ENCODE data around the gene HES2.
A peak's percentile ranks its signal among the peaks of the same experiment; 100 is the strongest.
"Not testable (repeated sequence)": the region's sequence is repeated elsewhere in the genome, so short reads cannot be mapped to it uniquely, and the experiment has no call there.

HES2 gene

GRCh38 chr1:6435129-6435528, 15.4 kb upstream of the HES2 start:
- DNase-seq (ENCODE audit: low spot score): no peak

GRCh38 chr1:6434186-6434585, 14.5 kb upstream of the HES2 start:
- DNase-seq (ENCODE audit: low spot score): no peak

DNA sequence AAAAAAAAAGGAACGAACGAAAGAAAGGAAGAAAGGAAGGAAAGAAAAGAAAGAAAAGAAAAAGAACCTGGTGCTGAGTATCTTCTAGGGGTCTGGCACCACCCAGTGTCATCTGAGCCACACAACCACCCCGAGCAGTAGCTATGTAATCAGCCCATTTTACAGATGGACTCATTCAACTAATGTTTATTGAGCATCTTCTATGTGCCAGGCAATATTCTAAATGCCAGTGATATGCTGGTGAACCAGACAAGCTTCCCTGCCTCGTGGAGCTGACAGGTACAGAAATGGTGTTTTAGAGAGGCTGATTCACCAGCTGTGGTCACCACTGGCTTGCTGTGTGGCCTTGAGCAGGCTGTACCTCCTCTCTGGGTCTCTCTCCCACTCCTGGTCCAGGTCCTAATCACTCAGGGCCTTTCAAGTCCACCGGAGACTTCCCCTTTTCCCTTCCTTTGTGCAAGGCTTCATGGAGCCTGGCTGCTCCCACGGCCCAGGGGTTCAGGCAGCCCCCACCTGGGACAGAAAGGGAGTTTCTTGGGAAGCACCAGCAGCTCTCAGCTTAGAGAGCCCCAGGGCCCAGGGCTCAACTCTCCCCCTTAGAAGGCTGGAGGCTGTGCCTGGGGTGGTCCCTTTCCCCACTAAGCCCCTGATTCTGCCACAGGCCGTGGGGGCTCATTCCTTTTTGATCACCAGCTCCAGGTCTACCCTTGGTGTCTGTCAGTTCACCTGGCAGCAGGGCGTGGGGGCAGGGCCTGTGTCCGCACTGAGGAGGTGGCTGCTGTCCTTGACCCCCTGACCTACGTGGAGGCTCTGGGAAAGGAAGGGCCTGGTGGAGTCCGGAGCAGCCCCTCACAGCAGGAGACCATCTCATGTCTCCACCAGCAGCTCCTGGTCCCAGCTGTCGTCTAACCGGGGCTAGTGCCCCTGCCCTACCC, 12.2 kb upstream of the HES2 start:
- DNase-seq (ENCODE audit: low spot score): not testable (repeated sequence)

- DNase-seq (ENCODE audit: low spot score): not testable (repeated sequence)
Observed at GRCh38 chr1:6429660-6430411, 10.1 kb upstream of the HES2 start.

DNA sequence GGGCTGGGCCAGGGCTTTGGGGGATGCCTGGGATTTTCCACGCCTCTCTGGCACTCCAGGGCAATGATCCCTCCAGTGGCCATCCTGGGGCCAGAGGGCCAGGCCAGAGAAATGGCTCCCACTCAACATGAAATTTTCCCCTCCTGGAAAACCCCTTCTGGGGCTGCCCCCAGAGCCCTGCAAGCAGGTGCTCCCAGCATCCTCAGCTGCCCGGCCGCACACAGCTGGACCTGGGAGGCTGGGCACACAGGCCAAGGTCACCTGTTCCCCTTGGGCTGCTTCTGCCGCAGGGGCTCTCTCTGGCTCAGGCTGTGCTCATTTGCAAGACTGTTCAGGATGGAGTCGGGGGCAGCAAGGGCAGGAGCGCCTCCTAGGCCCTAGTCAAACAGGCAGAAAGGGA, 8.7 kb upstream of the HES2 start:
- not testable (repeated sequence) for DNase-seq (ENCODE audit: low spot score)

- DNase-seq (ENCODE audit: low spot score): no peak
Observed at GRCh38 chr1:6427441-6428390, 8.0 kb upstream of the HES2 start.

- no peak for DNase-seq (ENCODE audit: low spot score)
Observed at GRCh38 chr1:6426972-6427350, 7.2 kb upstream of the HES2 start.

- no peak for DNase-seq (ENCODE audit: low spot score)
Observed at GRCh38 chr1:6426277-6426971, 6.7 kb upstream of the HES2 start.

- DNase-seq (ENCODE audit: low spot score): no peak
Observed at GRCh38 chr1:6425658-6426057, 5.9 kb upstream of the HES2 start.

- peak; percentile 86 for DNase-seq (ENCODE audit: low spot score)
Observed at GRCh38 chr1:6424619-6425593, 5.2 kb upstream of the HES2 start, which contains the start of gene ESPN. Gene ESPN, plus strand, starts transcription at chr1:6424776. Its CDS starts 180 bp downstream, at chr1:6424956.

DNA sequence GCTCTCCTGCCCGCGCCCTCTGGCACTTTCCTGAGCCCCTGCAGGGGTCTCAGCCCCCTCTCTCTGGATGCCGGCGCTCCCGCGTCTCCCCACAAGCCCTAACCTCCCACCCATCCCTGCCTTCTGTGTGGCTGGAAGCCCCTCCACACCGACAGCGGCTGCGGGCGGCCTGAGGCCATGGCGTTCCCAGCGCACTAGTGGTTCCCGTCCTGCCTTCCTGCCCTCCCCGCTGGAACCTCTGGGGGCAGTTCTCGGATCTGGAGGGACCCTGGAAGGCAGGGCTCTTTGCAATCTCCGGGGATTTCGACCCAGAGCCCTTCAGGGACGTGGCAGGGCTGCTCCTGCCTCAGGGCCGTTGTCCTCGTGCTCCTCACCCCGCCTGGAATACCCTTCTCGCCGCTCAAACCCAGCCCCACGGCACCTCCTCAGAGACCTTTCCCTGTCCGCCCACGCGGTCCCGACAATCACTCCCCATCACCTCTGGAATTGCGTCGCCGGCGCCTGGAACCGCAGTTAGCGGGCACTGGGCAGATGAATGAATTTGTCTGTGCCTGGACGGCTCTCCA, 4.4 kb upstream of the HES2 start:
- no peak for DNase-seq (ENCODE audit: low spot score)

GRCh38 chr1:6423321-6423999, 3.7 kb upstream of the HES2 start:
- DNase-seq (ENCODE audit: low spot score): peak; percentile 94

- no peak for DNase-seq (ENCODE audit: low spot score)
Observed at GRCh38 chr1:6421266-6421665, 1.5 kb upstream of the HES2 start.

DNA sequence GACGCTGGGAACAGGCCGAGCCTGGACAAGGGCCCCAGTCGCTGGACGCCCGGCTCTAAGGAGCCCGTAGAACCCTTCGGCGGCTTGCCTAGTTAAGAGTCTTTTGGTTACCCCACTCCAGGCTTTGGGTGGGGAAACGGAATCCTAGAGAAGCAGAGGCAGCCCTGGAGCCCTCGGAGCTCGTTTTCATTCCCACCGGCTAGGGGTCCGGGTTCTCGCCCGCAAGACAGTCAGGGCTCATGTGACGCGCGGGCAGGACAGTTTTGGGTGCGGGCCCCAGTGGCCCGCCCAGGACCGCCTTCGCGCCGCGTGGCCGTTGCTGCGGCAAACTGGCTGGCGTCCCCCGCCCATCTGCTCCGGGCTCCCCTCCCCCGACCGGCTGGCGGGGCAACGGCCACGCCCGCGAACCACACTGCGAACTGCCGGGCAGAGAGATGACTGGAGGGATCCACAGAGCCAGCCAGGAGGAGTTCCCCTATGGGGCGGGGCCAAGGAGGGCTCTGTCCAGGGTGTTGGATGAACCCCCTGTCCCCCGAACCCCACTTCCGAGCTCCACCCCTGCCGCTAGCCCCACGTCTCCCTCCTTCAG, 829 bp upstream of the HES2 start:
- no peak for DNase-seq (ENCODE audit: low spot score)

- DNase-seq (ENCODE audit: low spot score): no peak
Observed at GRCh38 chr1:6419397-6419803, 319 bp downstream of the HES2 start.

DNA sequence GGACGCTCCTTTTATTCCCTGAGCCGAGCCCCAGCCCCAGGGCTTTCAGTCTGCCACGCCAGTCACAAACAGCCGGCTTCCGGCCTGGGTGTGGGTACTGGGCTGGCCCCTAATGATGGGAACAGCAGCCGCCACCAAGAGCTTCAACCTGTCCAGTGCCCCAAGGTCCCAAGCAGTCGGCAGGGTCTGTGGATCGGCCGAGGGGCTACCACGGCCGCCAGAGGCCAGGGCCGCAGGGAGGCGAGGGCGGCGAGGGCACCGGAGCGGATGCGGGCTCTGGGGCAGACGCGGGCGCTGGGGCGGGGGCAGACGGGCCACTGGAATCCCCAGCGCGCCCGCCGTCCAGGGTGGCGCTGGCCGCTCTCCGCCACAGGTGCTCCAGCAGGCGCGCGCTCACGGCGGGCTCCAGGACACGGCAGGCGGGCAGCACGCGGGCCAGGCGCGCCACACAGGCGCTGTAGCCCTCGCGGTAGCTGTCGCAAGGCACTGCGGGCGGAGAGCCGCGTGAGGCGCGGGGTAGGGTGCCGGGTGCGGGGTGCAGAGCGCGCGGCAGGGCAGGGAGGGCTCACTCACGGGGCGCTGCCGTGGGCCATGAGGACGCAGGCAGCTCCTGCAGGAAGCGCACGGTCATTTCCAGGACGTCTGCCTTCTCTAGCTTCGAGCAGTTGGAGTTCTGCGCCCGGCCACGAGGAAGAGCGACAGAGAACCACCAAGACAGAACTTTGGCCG, 887 bp downstream of the HES2 start:
- DNase-seq (ENCODE audit: low spot score): no peak

DNA sequence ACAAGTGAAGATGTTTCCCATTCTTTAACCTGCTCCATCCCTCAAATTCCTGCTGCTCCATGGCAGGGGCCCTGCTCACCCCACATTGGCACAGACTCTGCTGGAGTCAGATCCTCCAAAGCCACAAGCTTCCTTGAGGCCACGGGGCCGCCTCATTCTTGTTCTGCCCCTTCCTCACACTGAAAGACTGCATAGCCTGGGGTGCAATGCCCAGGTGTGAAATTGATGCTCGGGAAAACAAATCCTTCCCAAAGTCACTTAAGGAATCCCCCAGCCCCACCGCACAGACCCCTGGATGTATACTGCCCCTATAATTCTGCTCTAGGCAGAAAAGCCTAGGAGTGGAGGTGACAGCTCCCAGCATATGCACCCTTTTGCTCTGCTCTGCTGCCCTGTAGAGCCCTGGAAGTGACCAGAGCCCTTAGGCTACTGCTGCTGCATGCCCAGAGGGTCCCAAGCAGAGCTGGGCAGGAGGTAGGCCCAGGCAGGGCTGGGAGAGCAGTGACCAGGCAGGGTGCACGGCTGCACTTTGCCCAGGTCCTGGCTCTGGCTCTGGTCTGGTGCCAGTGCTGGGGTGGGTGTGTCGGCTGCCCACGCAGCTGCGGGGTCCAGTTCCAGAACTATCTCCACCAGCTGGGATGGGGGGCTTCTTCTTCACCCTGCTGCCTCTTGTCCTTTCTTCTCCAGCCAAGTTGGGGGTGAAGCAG, 1.6 kb downstream of the HES2 start:
- DNase-seq (ENCODE audit: low spot score): no peak
